HepG2 (cell line): ENCODE data around the gene CIAO3. TPM values are rescaled to one million over a fixed set of nuclear protein-coding genes. Genes with fewer than 3 reads are reported as not detected.
A peak's percentile ranks its signal among the peaks of the same experiment; 100 is the strongest.

Experiments used
- ATAC-seq: fragments of 200-7000 bp; cut with Tn5 transposase; 3 replicates; pipeline ENCODE4 v1.9.1; 2020; ENCODE audit warnings: mild to moderate bottlenecking, moderate library complexity
- BruUV-seq: library from RNA; stranded (reverse); fragments of 400-500 nt; replicated peaks from 2 replicates; lab custom pipeline; 2021; lab: Mats Ljungman, UMichigan
- CTCF ChIA-PET: fragments of 300-600 bp; formaldehyde crosslinking; extraction: SDS; loops from one replicate; lab custom pipeline; 2021; ENCODE audit warnings: low total read pairs, inconsistent platforms, low intra/inter-chr PET ratio; lab: Yijun Ruan, JAX
- POLR2A ChIA-PET: fragments of 350-600 bp; sonication (Branson Sonifier 250); formaldehyde crosslinking; loops from one replicate; lab custom pipeline; 2020; ENCODE audit warnings: antibody characterized with exemption, inconsistent platforms; lab: Yijun Ruan, JAX
- DNase-seq: peaks from one replicate; pipeline ENCODE4 v3.0.0-alpha.2; 2015; ENCODE audit warnings: low spot score
- FAIRE-seq: peaks from 3 replicates; lab custom pipeline; 2011; peaks lifted over from hg19 to GRCh38; lab: Jason Lieb, UNC
- H2AFZ ChIP-seq: one replicate; pipeline ENCODE4 v1.6.1; 2011; ENCODE audit warnings: low read length, inconsistent platforms
- H3K27ac ChIP-seq: fragments of 300-600 bp; 3 replicates; pipeline ENCODE4 v1.8.0; 2011; ENCODE audit warnings: mixed run types, mild to moderate bottlenecking, mixed read lengths, low read length, inconsistent platforms; ENCODE audit not compliant: insufficient read depth; ENCODE audit errors: extremely low read length
- H3K27me3 ChIP-seq, 2 experiments: fragments of 200-600 bp in 1 of 2; 2 replicates in 1 of 2; 3 replicates in 1 of 2; pipeline versions ENCODE4 v1.6.0 to v1.8.0; 2011; ENCODE audit warnings: low read length in 2 of 2, mild to moderate bottlenecking in 2 of 2, moderate library complexity in 2 of 2, inconsistent platforms in 1 of 2; ENCODE audit not compliant: insufficient read depth in 2 of 2, control insufficient read depth in 1 of 2
- H3K36me3 ChIP-seq, 2 experiments: fragments of 200-600 bp in 1 of 2; replicated peaks in 1 of 2; 2 replicates in 1 of 2; 3 replicates in 1 of 2; pipeline versions ENCODE4 v1.5.1 to v1.8.0; 2011; ENCODE audit warnings: low read length in 2 of 2, inconsistent platforms in 1 of 2; ENCODE audit not compliant: insufficient read depth in 2 of 2, control insufficient read depth in 1 of 2
- H3K4me1 ChIP-seq: 2 replicates; pipeline ENCODE4 v1.5.1; 2012; ENCODE audit warnings: low read length, inconsistent platforms; ENCODE audit not compliant: insufficient read depth
- H3K4me2 ChIP-seq: 2 replicates; pipeline ENCODE4 v1.6.0; 2011; ENCODE audit warnings: low read depth, low read length, inconsistent platforms
- H3K4me3 ChIP-seq, 3 experiments: fragments of 200-600 bp in 1 of 3; sonication (generic), shearing (Covaris generic) in 1 of 3; replicated peaks in 1 of 3; 2 replicates each; pipeline ENCODE4 v1.5.1; 2011 to 2016; ENCODE audit warnings: low read length in 3 of 3, inconsistent platforms in 2 of 3, low read depth in 2 of 3, mild to moderate bottlenecking in 2 of 3, control low read depth in 1 of 3, mixed read lengths in 1 of 3; ENCODE audit not compliant: insufficient read depth in 1 of 3
- H3K79me2 ChIP-seq: one replicate; pipeline ENCODE4 v1.6.1; 2011; ENCODE audit warnings: low read length, inconsistent platforms; ENCODE audit not compliant: insufficient read depth
- H3K9ac ChIP-seq: 2 replicates; pipeline ENCODE4 v1.6.0; 2011; ENCODE audit warnings: mild to moderate bottlenecking, low read depth, low read length, inconsistent platforms; ENCODE audit not compliant: insufficient read depth
- H3K9me3 ChIP-seq: 2 replicates; pipeline ENCODE4 v1.5.1; 2012; ENCODE audit warnings: mild to moderate bottlenecking, low read length
- H4K20me1 ChIP-seq: 2 replicates; pipeline ENCODE4 v1.6.0; 2011; ENCODE audit warnings: inconsistent platforms, mild to moderate bottlenecking, low read length, moderate library complexity; ENCODE audit not compliant: insufficient read depth
- GLI4 ChIP-seq: sonication (generic); formaldehyde crosslinking; IDR thresholded peaks from 2 replicates; pipeline ENCODE4 v1.5.1; 2020; ENCODE audit warnings: missing genetic modification reagents, mild to moderate bottlenecking, moderate library complexity, borderline replicate concordance
- NR2C2 ChIP-seq: sonication (generic); formaldehyde crosslinking; IDR thresholded peaks from 2 replicates; pipeline ENCODE4 v1.4.0; 2020; ENCODE audit warnings: missing genetic modification reagents, mild to moderate bottlenecking, moderate library complexity, borderline replicate concordance
- RBM39 ChIP-seq: fragments of 200-400 bp; formaldehyde crosslinking; IDR thresholded peaks from one replicate; pipeline ENCODE4 v1.6.1; 2018; ENCODE audit warnings: antibody characterized with exemption, mild to moderate bottlenecking, low read depth, low read length; ENCODE audit not compliant: poor library complexity, severe bottlenecking
- ZNF24 ChIP-seq: fragments of 450-650 bp; IDR thresholded peaks from 2 replicates; pipeline ENCODE4 v1.6.1; 2017; ENCODE audit warnings: antibody characterized with exemption, mild to moderate bottlenecking
- ZNF652 ChIP-seq: IDR thresholded peaks from 2 replicates; pipeline ENCODE4 v1.6.1; 2016; ENCODE audit warnings: low read depth, borderline replicate concordance
- ZNF790 ChIP-seq: sonication (generic); formaldehyde crosslinking; IDR thresholded peaks from 2 replicates; pipeline ENCODE4 v1.8.0; 2022; ENCODE audit warnings: missing genetic modification reagents, mild to moderate bottlenecking, borderline replicate concordance
- WGBS: methylation state at CpG from one replicate; pipeline ENCODE4 v1.1.6; 2017; ENCODE audit warnings: low lambda C conversion rate; 5-methylcytosine and 5-hydroxymethylcytosine counted together
- in situ Hi-C: cut with HindIII; loops from 2 replicates; pipeline ENCODE4 v1.10.0; 2017; ENCODE audit warnings: low pct_unique_long_range_greater_than_20kb; ENCODE audit not compliant: extremely low pct_ligation_motif_present
- intact Hi-C: fragments of 100-400 bp; cut with micrococcal nuclease; formaldehyde crosslinking; loops from one replicate; pipeline ENCODE4 v1.10.0; 2022; ENCODE audit not compliant: unreplicated experiment
- polyA plus RNA-seq, 8 experiments: library from polyadenylated mRNA; depleted of rRNA in 3 of 8; stranded (reverse) in 7 of 8; unstranded in 1 of 8; fragments of >200 nt; fragmentation: Illumina TruSeq in 4 of 8; extraction: Trizol in 4 of 8; gene quantifications; 2 replicates each; pipeline versions ENCODE4 v1.2.1 to v1.2.3, GENCODE V29; 2011 to 2016; ENCODE audit warnings: low read depth in 4 of 8, missing spikeins in 1 of 8, mixed read lengths in 1 of 8; ENCODE audit not compliant: insufficient read depth in 1 of 8
- total RNA-seq, 5 experiments: library from RNA; depleted of rRNA; stranded (reverse); fragments of >200 nt; fragmentation: Illumina TruSeq; extraction: Trizol; gene quantifications; 2 replicates each; pipeline ENCODE4 v1.2.3, GENCODE V29; 2016; ENCODE audit warnings: low read depth in 1 of 5
- TF ChIP-seq, protein P1 (sequence below): sonication (generic); formaldehyde crosslinking; IDR thresholded peaks from 2 replicates; pipeline ENCODE4 v1.4.0; 2020; ENCODE audit warnings: missing genetic modification reagents
- TF ChIP-seq, protein P2 (sequence below): sonication (generic); formaldehyde crosslinking; IDR thresholded peaks from 2 replicates; pipeline ENCODE4 v1.4.0; 2020; ENCODE audit warnings: missing genetic modification reagents, mild to moderate bottlenecking, borderline replicate concordance

Gene CIAO3
- total and polyA plus RNA-seq, 2 of the 13 experiments (the other 11 are each of a cell fraction or from before 2014, with no cell fraction given), result 21.7 to 25.0 TPM

DNA sequence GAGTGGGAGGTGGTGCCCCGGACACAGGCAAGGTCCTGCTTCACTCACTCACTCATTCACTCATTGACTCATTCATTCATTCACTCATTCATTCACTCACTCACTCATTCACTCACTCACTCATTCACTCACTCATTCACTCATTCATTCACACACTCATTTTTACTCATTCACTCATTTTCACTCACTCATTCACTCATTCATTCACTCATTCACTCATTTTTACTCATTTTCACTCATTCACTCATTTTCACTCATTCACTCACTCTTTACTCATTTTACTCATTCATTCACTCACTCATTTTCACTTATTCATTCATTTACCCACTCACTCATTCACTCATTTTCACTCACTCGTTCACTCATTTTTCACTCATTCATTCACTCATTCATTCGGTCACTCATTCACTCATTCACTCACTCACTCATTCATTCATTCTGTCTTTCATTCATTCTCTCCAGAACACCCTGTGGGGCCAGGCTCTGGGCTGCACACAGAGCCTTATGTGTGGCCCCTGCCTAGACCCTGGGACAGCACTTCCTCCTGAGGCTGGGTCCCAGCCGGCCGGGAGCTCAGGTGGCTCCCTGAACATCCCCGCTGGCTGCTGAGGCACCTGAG lies 38.2 kb upstream of the CIAO3 start:
- ChIA-PET CTCF (no interaction called here), POLR2A (no interaction called here)
- ATAC-seq (no peak), DNase-seq (no peak), FAIRE-seq (no peak)
- Histone ChIP-seq H3K79me2 (no peaks in the 10 kb centered on the region), H3K9me3 (no peaks in the 10 kb centered on the region), H3K4me2 (no peak overlapping the region), H3K4me3 (no peak overlapping the region), H4K20me1 (0 out of 2 replicates have a peak, but pooled peaks cover 2% of the 10 kb centered on the region), H3K27ac (no peak overlapping the region), H3K4me1 (no peaks in the 10 kb centered on the region), H3K36me3 (no peaks in the 10 kb centered on the region), H2AFZ (no peak overlapping the region), H3K9ac (no peak overlapping the region), H3K27me3 (peaks cover 15 to 73% of the 10 kb centered on the region in 2 experiments)
- TF ChIP-seq GLI4, result no peak
- no peak for TF ChIP-seq ZNF790 (CRISPR knock-in tag)
- peak; percentile 95 for TF ChIP-seq ZNF24
- TF ChIP-seq ZNF652 (CRISPR knock-in tag), result no peak
- TF ChIP-seq, protein P1, sequence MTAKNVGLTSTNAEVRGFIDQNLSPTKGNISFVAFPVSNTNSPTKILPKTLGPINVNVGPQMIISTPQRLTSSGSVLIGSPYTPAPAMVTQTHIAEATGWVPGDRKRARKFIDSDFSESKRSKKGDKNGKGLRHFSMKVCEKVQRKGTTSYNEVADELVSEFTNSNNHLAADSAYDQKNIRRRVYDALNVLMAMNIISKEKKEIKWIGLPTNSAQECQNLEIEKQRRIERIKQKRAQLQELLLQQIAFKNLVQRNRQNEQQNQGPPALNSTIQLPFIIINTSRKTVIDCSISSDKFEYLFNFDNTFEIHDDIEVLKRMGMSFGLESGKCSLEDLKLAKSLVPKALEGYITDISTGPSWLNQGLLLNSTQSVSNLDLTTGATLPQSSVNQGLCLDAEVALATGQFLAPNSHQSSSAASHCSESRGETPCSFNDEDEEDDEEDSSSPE, result no peak
- no peak for TF ChIP-seq RBM39
- no peak for TF ChIP-seq NR2C2 (CRISPR knock-in tag)
- TF ChIP-seq, protein P2, sequence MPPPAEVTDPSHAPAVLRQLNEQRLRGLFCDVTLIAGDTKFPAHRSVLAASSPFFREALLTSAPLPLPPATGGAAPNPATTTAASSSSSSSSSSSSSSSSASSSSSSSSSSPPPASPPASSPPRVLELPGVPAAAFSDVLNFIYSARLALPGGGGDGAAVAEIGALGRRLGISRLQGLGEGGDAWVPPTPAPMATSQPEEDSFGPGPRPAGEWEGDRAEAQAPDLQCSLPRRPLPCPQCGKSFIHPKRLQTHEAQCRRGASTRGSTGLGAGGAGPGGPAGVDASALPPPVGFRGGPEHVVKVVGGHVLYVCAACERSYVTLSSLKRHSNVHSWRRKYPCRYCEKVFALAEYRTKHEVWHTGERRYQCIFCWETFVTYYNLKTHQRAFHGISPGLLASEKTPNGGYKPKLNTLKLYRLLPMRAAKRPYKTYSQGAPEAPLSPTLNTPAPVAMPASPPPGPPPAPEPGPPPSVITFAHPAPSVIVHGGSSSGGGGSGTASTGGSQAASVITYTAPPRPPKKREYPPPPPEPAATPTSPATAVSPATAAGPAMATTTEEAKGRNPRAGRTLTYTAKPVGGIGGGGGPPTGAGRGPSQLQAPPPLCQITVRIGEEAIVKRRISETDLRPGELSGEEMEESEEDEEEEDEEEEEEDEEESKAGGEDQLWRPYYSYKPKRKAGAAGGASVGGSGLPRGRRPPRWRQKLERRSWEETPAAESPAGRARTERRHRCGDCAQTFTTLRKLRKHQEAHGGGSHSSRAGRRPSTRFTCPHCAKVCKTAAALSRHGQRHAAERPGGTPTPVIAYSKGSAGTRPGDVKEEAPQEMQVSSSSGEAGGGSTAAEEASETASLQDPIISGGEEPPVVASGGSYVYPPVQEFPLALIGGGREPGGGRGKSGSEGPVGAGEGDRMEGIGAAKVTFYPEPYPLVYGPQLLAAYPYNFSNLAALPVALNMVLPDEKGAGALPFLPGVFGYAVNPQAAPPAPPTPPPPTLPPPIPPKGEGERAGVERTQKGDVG, result no peak
- WGBS, result 34% methylated on average over 6 of the region's 6 CpGs
- intact Hi-C loops (no loop called here), in situ Hi-C loops (no loop called here)
- no TSS peak for BruUV-seq
